Mesodermal cell (in vitro differentiated cells): Measurements from ENCODE around the gene C11orf91.

ENCODE experiments used
- H3K27ac ChIP-seq: 2 replicates; pipeline ENCODE4 v1.7.0; 2013; ENCODE audit warnings: mild to moderate bottlenecking, low read depth, low read length, moderate library complexity; ENCODE audit not compliant: severe bottlenecking
- H3K36me3 ChIP-seq: 2 replicates; pipeline ENCODE4 v1.7.1; 2013; ENCODE audit warnings: mild to moderate bottlenecking, low read length, moderate library complexity; ENCODE audit not compliant: control insufficient read depth, insufficient read depth
- H3K4me1 ChIP-seq: one replicate; pipeline ENCODE4 v1.7.1; 2013; ENCODE audit warnings: mild to moderate bottlenecking, low read length; ENCODE audit not compliant: insufficient read depth, control insufficient read depth, poor library complexity, severe bottlenecking
- H3K4me3 ChIP-seq: 2 replicates; pipeline ENCODE4 v1.7.0; 2013; ENCODE audit warnings: low read length, control low read depth, mild to moderate bottlenecking; ENCODE audit not compliant: insufficient read depth, poor library complexity, severe bottlenecking; ENCODE audit errors: extremely low read depth
- H3K9me3 ChIP-seq: 2 replicates; pipeline ENCODE4 v1.7.1; 2013; ENCODE audit warnings: mild to moderate bottlenecking, low read length, moderate library complexity; ENCODE audit not compliant: control insufficient read depth
- WGBS, 2 experiments: methylation state at CpG; one replicate each; pipeline ENCODE4 v1.1.5; 2013; ENCODE audit warnings: missing lambda C conversion rate in 2 of 2; ENCODE audit not compliant: insufficient coverage in 2 of 2; 5-methylcytosine and 5-hydroxymethylcytosine counted together

C11orf91 gene

GRCh38 chr11:33658195-33658900, 42.3 kb downstream of the C11orf91 start:
- 92 to 95% methylated on average over 20 of the region's 22 CpGs for WGBS, 2 experiments
- Histone ChIP-seq H3K36me3 (peaks cover 3% of the 10 kb centered on the region), H3K9me3 (no peaks in the 10 kb centered on the region), H3K4me1 (no peaks in the 10 kb centered on the region), H3K27ac (no peak overlapping the region), H3K4me3 (no peak overlapping the region)

- 84 to 86% methylated on average over 3 of the region's 3 CpGs for WGBS, 2 experiments
- Histone ChIP-seq H3K9me3 (no peaks in the 10 kb centered on the region), H3K36me3 (peaks cover 3% of the 10 kb centered on the region), H3K4me3 (no peak overlapping the region), H3K27ac (no peak overlapping the region), H3K4me1 (peaks cover under 1% of the 10 kb centered on the region)
These were observed 42.9 kb downstream of the C11orf91 start for GRCh38 chr11:33657757-33658156.

- 92 to 100% methylated on average over 4 to 7 of the region's 7 CpGs for WGBS, 2 experiments
- Histone ChIP-seq H3K4me1 (peaks cover 6% of the 10 kb centered on the region), H3K36me3 (peaks cover 3% of the 10 kb centered on the region), H3K9me3 (no peaks in the 10 kb centered on the region), H3K27ac (no peak overlapping the region), H3K4me3 (no peak overlapping the region)
These were observed 43.9 kb downstream of the C11orf91 start for GRCh38 chr11:33656768-33657167.

- Histone ChIP-seq H3K4me3 (no peak overlapping the region), H3K9me3 (no peaks in the 10 kb centered on the region), H3K36me3 (peaks cover 3% of the 10 kb centered on the region), H3K4me1 (peaks cover 10% of the 10 kb centered on the region), H3K27ac (no peak overlapping the region)
- 88 to 95% methylated on average over 5 of the region's 11 CpGs for WGBS, 2 experiments
These were observed 44.6 kb downstream of the C11orf91 start for GRCh38 chr11:33655842-33656600.

DNA sequence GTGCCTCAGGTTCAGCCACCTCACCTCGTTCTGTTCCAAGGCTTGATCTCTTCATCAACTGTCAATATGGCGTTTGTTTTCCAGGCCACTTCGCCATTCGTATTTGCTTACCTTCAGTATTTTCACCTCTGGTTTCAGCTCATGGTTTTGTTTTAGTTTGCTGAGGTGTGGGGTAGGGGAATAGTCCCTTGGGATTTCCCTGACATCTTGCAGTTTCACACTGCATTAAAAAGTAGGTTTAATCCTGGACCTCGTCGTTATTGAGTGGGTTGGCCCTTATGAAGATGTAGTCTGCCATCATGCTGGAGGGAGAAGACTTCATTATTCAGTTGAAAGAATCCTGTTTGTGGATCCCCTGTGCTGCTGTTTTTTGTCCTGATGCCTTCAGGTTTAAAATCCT, 46.0 kb downstream of the C11orf91 start:
- peaks cover 10% of the 10 kb centered on the region for H3K4me1 ChIP-seq
- WGBS, 2 experiments: 95% methylated on average over 4 of the region's 6 CpGs
- no peak overlapping the region for H3K27ac ChIP-seq
- H3K9me3 ChIP-seq: no peaks in the 10 kb centered on the region
- H3K36me3 ChIP-seq: peaks cover 3% of the 10 kb centered on the region
- H3K4me3 ChIP-seq: no peak overlapping the region

GRCh38 chr11:33652930-33653329, 47.7 kb downstream of the C11orf91 start:
- Histone ChIP-seq H3K27ac (no peak overlapping the region), H3K9me3 (no peaks in the 10 kb centered on the region), H3K4me1 (peaks cover 10% of the 10 kb centered on the region), H3K4me3 (no peak overlapping the region), H3K36me3 (no peaks in the 10 kb centered on the region)
- 83% methylated on average over 1 of the region's 3 CpGs; no CpG with 5 or more reads in 1 of the 2 experiments for WGBS, 2 experiments

GRCh38 chr11:33652431-33652830, 48.2 kb downstream of the C11orf91 start:
- no peaks in the 10 kb centered on the region for H3K9me3 ChIP-seq
- H3K36me3 ChIP-seq: no peaks in the 10 kb centered on the region
- H3K27ac ChIP-seq: peak overlapping the region; percentile 29
- 60% methylated on average over 1 of the region's 1 CpG; no CpG with 5 or more reads in 1 of the 2 experiments for WGBS, 2 experiments
- peaks cover 10% of the 10 kb centered on the region for H3K4me1 ChIP-seq
- no peak overlapping the region for H3K4me3 ChIP-seq

DNA sequence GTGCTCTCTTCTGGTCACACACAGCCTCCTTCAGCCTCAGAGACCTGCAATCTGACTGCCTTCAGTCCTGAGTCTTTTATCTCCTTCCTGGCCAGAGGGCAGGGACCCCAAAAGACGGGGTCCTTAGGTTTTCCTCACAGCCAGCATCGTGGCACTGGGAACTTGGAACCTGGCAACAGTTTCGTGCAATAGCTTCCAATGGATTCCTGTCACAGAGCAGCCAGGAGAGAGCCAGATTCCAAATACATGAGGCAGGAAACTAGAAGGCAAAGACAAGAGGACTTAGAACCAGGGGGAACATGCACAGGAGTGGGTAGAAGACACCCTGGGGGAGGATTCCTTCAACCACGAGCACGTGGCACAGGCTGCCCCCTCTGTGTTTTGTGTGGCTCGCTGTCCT, 48.6 kb downstream of the C11orf91 start:
- WGBS, 2 experiments: 75 to 86% methylated on average over 5 to 6 of the region's 6 CpGs
- H3K4me3 ChIP-seq: no peak overlapping the region
- H3K36me3 ChIP-seq: no peaks in the 10 kb centered on the region
- H3K4me1 ChIP-seq: peaks cover 10% of the 10 kb centered on the region
- peak overlapping the region; percentile 29 for H3K27ac ChIP-seq
- no peaks in the 10 kb centered on the region for H3K9me3 ChIP-seq

DNA sequence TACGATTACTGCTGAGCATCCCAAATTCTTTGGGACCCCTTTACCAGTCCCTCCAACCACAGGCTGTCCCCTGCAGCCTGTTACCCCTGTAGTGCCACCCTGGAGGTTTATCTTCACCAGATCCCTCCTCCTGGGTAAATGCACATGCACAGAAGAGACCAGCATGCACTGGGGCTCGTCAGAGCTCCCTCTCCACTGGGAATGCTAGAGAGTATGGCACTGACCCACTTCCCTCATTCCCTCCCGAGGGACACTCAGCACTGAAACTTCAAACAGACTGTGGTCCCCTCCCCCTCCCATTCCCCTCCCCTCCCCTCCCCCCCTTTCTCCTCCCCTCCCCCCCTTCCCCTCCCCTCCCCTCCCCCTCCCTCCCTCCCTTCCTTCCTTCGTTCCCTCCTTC, 49.1 kb downstream of the C11orf91 start:
- H3K4me3 ChIP-seq: no peak overlapping the region
- 61% methylated on average over 2 of the region's 4 CpGs; no CpG with 5 or more reads in 1 of the 2 experiments for WGBS, 2 experiments

GRCh38 chr11:33649944-33650343, 50.7 kb downstream of the C11orf91 start:
- H3K27ac ChIP-seq: no peak overlapping the region
- peaks cover 3% of the 10 kb centered on the region for H3K36me3 ChIP-seq
- 80 to 100% methylated on average over 1 to 2 of the region's 4 CpGs for WGBS, 2 experiments

More for the DNA sequence above, 49.1 kb downstream of the C11orf91 start:
- Histone ChIP-seq H3K27ac (no peak overlapping the region), H3K36me3 (no peaks in the 10 kb centered on the region), H3K9me3 (no peaks in the 10 kb centered on the region), H3K4me1 (peaks cover 10% of the 10 kb centered on the region)

More at GRCh38 chr11:33649944-33650343, 50.7 kb downstream of the C11orf91 start:
- peaks cover 10% of the 10 kb centered on the region for H3K4me1 ChIP-seq
- H3K4me3 ChIP-seq: no peak overlapping the region
- no peaks in the 10 kb centered on the region for H3K9me3 ChIP-seq
